GM18517 (cell line): ENCODE results near the gene GPATCH1.

Source experiments
- ATAC-seq: cut with Tn5 transposase; IDR thresholded peaks from one replicate; pipeline ENCODE4 v1.9.1; 2021; ENCODE audit warnings: mild to moderate bottlenecking, moderate library complexity; ENCODE audit not compliant: unreplicated experiment

The GPATCH1 gene

DNA sequence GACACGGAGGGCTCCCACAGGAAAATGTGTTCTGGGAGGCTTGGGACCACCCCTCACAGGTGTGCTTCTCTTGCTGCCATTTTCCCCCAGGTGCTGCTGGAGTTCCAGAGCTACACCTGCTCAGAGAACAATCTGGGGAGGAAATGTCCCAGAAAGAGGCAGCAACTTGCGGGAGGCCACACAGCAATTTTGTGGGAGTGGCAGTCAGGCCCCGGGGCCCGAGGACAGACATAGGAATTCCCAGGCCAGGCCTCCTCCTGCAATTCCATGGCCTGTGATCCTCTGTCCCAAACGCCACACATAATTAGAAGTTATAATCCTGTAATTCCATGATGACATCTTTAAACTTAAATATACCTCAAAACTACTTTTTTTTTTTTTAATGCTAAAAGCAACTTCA, 18.1 kb upstream of the GPATCH1 start:
- no peak for ATAC-seq

- no peak for ATAC-seq
Measured at GRCh38 chr19:33063356-33063752, 17.6 kb upstream of the GPATCH1 start.

GRCh38 chr19:33063753-33064457, 17.1 kb upstream of the GPATCH1 start:
- no peak for ATAC-seq

DNA sequence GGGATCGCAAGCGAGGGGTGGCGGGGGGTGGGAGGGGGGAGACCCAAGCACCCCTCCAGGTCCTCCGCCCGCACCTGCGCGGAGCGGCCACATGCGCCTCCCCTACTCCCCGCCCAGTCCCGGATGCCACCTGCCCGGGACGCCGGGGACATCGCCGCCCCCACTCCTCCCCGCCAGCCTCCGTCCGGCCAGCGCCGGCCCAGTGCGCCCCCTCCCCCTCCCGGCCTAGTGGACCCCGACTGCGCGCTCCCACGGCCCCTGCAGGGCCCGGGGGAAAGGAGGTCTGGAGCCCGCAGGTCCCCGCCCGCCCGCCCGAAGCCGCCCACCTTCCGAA, 16.6 kb upstream of the GPATCH1 start:
- no peak for ATAC-seq

- no peak for ATAC-seq
Measured at GRCh38 chr19:33064792-33065550, 16.0 kb upstream of the GPATCH1 start, which contains the start of gene RHPN2. RHPN2 (minus strand) TSS chr19:33064888; CDS start chr19:33064852, 36 bp downstream.

DNA sequence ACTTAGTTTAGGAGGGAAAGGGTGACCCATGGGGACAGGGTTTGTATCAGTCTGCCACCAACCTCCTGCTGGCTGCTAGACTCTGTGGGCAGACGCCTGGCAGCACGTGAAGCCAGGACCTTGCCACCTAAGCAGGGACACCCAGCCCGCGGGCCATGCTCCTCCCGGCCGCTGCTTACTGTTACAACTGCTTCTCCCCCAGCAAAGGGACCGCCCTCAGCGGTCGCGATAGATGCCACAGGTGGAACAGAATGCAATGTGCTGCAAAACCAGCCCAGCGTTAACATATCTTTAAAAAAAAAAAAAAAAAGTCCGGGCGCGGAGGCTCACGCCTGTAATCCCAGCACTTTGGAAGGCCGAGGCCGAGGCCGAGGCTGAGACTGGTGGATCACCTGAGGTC, 14.4 kb upstream of the GPATCH1 start:
- ATAC-seq: no peak

- no peak for ATAC-seq
Measured at GRCh38 chr19:33067121-33067520, 13.9 kb upstream of the GPATCH1 start.

DNA sequence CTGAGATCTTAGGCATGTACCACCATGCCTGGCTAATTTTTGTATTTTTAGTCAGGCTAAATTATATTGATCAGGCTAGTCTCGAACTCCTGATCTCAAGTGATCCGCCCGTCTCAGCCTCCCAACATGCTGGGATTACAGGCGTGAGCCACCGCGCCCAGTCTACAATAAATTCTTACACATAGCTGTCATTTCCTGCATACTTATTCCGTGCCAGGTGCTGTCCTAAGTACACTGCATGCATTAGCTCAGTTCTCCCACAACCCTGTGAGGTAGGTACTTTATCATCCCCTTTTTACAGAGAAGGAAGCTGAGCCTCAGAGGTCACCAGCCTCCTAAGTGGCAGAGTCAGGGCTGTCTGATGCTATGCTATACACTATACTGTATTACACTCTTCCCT, 9.1 kb upstream of the GPATCH1 start:
- ATAC-seq: no peak

DNA sequence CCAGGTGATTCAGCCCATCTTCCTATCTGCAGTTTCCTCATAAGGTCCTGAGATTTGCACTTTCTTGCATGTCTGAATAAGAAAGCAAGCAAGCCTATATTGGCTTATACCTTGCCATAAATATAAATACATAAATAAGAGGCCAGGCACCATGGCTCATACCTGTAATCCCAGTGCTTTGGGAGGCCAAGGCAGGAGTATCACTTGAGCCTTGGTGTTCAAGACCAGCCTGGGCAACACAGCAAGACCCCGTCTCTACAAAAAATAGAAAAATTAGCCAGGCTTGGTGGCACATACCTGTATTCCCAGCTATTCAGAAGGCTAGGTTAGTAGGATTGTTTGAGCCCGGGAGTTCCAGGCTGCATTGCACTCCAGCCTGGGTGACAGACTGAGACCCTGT, 5.5 kb upstream of the GPATCH1 start:
- ATAC-seq: no peak

- ATAC-seq: no peak
Measured at GRCh38 chr19:33085570-33086128, 4.7 kb downstream of the GPATCH1 start.

- ATAC-seq: no peak
Measured at GRCh38 chr19:33086955-33087354, 6.0 kb downstream of the GPATCH1 start.

- no peak for ATAC-seq
Measured at GRCh38 chr19:33089010-33089409, 8.0 kb downstream of the GPATCH1 start.

GRCh38 chr19:33090179-33090578, 9.2 kb downstream of the GPATCH1 start:
- no peak for ATAC-seq

DNA sequence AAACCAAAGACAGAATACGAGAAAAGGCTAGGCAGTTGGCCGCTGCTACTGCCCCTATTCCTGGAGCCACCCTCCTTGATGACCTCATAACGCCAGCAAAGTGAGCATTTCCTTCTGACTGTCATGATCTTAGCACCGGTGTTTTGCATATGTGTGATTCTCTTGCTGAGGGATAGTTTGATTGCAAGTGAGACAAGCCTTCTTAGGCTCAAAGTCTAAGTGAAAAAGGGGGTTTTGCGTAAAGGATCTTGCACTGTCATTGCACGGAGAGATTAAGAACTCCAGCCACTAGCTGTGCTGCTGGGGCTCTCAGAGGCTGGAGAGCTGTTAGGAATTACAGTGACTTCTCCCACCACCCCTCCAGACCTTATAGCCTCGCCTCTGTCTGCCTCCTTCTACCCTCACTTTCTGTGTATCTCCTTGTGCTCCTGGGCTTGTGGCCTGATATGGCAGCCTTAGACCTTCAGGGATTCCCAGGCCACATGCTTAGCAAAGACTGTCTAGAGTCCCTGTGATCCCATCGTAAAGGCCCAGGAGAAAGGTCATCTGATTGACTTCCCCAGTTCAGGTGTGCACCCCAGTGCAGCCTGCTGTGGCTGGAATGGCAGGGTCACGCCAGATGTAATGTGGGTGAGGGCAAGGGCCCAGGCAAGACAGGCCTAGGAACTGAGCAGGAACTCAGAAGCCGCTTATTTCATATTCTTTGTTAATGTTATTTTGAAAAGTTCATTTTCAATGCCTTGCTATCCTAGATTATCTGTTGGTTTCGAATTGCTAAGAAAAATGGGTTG, 12.6 kb downstream of the GPATCH1 start:
- no peak for ATAC-seq

GRCh38 chr19:33094436-33095067, 13.6 kb downstream of the GPATCH1 start:
- ATAC-seq: no peak

DNA sequence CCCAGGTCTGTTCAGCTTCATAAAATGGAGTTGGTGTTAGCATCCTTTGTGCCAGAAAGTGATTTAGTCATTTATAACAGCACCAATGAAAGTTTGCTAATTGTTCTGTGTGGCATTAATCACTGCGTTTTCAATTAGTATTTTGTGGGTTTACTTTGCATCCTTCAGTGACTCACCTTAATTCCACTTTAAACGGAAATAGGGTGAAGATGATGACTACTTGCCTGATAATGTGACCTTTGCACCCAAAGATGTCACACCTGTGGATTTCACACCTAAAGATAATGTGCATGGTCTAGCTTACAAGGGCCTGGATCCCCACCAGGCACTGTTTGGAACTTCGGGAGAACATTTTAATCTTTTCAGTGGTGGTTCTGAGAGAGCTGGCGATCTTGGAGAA, 15.0 kb downstream of the GPATCH1 start:
- no peak for ATAC-seq

- no peak for ATAC-seq
Measured at GRCh38 chr19:33098055-33098534, 17.1 kb downstream of the GPATCH1 start.

DNA sequence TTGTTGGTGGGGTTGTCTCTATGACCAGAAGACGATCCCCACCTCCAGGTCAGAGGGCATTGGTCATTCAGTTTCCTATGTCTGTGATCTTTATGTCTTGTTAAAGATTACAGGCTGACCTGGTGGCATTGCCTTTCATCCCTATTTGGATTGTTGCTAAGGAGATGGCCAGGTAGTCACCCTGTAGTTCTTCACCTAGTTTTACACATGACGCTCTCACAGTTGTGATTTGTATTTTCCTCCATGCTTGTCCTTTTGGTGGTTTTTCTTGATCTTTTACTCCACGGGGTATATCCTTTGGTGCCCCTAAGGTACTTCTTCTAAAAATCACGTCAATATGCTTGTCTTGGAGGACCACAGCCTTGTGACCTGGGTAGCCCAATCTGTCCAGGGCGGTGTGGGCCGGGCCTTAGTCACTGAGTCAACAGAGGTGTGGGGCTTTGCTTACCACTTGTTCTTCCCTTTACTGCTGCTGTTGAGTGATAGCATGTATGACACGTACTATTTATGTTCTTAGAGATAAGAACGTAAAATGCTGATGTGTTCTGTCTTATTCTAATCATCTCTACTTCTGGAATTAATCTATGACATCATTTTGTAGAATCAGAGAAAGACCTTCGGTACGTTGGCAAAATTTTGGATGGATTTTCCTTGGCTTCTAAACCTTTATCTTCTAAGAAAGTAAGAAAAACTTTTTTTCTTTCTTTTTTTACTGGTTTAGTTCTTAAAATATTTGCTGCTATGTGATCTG, 20.1 kb downstream of the GPATCH1 start:
- ATAC-seq: no peak

GRCh38 chr19:33102893-33103292, 21.9 kb downstream of the GPATCH1 start:
- ATAC-seq: no peak

- ATAC-seq: no peak
Measured at GRCh38 chr19:33108161-33108560, 27.2 kb downstream of the GPATCH1 start.
